Measurements from ENCODE around the gene PIK3R5.

PIK3R5 gene

DNA sequence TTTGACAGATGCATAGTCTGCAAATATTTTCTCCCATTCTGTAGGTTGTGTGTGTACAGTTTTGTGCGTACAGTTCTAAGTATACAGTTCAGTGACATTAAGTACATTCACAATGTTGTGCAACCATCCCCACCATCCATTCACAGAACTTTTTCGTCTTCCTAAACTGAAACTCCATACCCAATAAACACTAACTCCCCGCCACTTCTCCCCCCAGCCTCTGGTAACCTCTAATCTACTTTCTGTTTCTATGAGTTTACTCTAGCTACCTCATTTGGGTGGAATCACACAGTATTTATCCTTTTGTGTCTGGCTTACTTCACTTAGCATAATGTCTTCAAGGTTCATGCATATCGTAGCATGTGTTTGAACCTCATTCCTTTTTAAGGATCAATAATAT lies 14.3 kb downstream of the PIK3R5 start:
- DNase-seq (ENCODE audit: low read depth) = no peak

DNA sequence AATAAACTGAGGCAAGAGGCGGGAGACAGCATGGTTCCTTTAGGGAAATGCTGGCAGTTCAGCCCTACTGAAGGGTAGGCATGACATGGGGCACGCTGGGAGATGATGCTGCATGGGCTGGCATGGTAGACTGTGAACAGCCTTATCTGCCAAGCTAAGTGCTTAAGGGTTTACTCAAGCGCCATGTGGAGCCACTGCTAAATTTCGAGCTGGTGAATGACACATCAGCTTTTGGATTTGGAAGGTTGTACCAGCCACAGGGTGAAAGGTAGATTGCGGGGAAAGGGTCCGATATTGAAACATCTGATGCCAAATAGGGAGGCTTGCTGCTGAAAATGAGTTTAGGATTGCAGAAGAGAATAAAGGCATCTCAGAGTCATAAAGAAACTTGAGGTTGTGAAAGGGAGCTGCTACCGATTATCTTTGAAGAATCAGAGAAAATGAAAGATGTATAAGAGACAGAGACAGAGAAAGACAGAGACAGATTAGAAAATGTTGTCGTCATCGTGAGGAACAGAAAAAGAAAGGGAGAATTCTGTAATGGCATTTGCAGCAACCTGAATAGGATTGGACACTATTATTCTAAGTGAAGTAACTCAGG lies 16.3 kb downstream of the PIK3R5 start:
- no peak for DNase-seq (ENCODE audit: low read depth)

DNA sequence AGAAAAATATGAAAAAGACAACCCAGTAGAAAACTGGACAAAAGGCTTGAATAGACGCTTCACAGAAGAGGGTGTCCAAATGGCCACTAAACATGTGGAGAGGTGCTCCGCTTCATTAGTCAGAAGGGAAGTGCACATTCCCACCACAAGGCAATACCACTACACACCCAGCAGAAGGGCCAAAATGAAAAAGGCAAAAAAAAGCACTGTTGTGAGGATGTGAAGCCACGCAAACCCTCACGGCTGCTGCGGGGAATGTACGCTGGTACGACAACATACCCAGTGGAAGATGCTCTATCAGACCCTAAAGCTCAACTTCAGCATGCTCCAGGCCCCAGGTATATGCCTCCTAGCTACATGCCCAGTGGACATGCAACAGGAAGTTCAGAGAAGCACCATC lies 17.0 kb downstream of the PIK3R5 start:
- DNase-seq (ENCODE audit: low read depth) = no peak

DNA sequence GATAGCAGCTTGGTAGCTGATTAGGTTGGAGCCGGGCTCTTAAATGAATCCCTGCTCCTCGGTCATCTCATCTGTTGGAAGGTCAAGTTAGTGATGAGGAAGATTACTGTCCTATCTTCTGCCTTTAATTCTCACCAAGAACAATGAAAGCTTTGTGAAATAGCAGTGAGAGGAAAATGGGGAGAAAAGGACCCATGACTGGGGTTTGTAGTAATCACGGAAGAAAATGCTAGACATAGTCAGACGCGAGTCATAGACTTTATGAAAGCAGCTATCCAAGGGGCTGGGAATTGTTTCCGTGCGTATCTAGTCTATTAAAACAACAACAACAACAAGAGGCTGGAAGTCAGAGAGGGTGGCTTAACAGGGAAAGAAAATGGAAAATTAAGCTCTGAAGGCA lies 18.3 kb downstream of the PIK3R5 start:
- no peak for DNase-seq (ENCODE audit: low read depth)

DNA sequence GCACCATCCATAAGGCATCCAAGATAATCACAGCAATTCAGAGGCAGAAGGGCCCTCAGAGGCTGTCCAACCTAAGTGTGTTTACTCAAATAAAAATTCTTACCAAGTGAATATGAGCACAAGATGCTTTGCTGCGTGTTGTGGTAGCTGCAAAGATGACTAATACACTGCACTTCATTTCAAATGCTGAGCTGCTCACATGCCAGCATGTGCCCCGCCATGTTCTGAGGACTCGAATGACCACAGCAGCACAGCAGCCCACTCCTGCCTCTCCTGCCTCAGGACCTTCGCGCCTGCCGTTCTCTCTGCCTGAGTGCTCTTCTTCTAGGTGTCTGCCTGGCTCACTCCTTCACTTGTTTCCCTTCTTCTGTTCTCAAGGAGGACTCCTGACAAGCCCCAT lies 19.0 kb downstream of the PIK3R5 start:
- no peak for DNase-seq (ENCODE audit: low read depth)

DNA sequence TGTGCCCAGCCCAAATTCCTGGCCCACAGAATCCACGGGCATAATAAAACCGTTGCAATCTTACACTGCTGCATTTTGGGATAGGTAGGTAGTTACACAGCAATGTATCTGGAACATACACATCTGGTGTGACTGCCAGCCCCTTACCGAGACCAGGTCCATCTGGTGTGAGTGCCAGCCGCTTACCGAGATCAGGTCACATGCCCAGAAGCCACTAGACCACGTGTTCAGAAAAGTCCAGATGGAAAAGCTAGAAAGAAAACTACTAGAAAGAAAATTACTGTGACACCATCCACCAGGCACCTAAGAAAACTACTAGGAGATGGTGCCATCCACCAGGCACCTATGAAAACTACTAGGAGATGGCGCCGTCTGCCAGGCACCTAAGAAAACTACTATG lies 19.4 kb downstream of the PIK3R5 start:
- no peak for DNase-seq (ENCODE audit: low read depth)

DNA sequence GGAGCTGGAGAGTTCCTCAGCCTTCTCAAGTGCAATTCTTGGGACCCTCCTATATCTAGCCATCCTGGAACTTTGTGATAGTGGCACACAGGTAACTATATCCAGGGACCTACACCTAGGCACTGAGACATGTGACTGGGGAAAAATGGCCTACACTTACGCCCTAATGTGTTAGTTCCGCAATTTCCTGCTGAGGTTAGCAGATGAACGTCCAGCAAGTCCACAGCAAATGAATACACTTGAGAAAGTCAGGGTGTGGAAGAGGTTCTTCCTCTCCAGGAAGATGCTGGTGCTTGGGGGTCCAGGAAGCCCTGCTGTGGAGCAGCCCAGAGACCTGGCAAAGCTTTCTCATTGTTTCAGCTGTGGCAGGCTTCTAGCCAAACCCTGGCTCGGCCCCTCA lies 20.8 kb downstream of the PIK3R5 start:
- DNase-seq (ENCODE audit: low read depth) = no peak

DNA sequence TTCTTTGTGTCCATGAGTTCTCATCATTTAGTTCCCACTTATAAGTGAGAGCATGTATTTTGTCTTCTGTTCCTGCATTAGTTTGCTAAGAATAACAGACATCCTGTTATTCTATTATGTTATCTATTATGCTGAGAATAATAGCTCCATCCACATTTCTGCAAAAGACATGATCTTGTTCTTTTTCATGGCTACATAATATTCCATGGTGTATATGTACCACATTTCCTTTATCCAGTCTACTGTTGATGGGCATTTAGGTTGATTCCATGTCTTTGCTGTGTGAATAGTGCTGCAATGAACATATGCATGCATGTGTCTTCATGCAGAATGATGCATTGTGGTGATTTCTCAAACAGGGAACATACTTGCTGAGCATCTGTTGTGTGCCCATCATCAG lies 21.4 kb downstream of the PIK3R5 start:
- no peak for DNase-seq (ENCODE audit: low read depth)

DNA sequence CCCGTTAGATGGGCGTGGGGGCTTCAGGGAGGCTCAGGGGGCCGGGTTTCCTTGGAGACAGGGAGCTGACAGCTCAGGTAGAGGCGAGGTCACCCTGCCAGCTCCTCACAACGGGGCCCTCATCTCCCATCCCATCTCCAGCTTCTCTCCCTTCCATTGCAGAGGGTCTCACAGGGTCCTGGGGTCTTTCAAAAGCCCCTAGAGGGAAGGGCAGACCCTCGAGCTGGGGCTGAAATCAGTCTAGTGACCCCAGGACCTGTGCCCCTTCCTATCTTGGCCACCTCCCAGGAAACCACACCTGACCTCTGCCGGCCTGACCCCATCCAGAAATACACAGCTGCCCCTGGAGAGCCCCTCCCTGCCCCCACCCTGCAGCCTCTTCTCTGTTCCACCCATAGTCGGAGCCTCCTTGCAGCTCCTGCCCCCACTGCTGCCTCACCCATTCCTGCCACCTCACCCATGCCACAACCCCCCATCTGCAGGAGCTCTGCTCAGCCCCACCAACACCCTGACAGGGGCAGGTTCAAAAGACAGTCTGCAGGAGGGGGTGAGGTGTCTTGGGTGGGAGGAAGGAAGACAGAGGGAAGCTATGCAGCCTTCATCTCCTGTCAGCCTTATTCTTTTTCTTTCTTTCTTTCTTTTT lies 23.4 kb downstream of the PIK3R5 start:
- no peak for DNase-seq (ENCODE audit: low read depth)

DNA sequence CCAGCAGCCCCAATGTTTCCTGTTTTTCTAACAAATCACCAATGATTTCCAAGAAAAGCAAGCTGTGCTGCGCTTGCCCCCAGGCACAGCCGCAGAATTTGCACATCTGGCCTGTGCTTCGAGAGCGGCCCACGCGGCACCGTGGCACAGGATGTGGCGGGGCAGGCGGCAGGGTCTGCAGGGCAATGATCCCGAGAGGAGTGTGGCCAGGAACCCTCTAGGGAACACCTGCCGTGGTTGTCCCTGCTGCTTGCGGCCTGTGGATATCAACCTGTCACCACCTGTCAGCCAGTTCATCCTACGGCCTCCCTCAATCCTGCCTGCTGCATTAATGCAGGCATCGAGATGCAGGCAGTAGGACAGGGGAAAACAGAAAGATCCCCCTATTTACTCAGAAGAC lies 24.0 kb downstream of the PIK3R5 start:
- DNase-seq (ENCODE audit: low read depth) = peak; percentile 54

DNA sequence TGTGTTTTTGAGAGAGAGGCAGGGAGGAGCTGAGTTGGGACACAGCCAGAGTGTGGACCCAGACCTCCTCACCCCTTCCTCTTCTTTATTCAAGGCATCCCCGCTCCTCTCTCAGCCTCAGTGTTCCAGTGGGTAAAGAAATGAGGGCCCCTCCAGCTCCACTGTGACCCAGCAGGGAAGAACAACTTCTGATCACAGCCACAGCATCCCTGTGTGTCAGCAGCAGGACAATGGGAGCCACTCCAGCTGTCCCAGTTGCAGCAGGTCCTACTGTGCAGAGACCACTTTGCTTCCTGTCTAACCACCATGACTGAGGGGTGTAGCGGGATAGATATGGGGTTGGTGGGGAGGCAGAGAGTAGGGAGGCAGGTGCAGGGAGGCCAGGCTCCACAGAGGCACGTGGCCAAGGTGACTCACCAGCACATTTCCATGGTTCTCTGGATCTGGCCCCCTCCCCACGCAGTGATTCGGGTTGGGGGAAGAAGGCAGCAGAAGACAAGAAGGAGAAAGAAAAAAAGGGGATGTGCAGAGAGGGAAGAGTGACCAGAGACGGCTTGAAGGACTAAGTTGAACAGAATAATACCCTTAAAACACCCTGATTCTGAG lies 24.5 kb downstream of the PIK3R5 start:
- no peak for DNase-seq (ENCODE audit: low read depth)

DNA sequence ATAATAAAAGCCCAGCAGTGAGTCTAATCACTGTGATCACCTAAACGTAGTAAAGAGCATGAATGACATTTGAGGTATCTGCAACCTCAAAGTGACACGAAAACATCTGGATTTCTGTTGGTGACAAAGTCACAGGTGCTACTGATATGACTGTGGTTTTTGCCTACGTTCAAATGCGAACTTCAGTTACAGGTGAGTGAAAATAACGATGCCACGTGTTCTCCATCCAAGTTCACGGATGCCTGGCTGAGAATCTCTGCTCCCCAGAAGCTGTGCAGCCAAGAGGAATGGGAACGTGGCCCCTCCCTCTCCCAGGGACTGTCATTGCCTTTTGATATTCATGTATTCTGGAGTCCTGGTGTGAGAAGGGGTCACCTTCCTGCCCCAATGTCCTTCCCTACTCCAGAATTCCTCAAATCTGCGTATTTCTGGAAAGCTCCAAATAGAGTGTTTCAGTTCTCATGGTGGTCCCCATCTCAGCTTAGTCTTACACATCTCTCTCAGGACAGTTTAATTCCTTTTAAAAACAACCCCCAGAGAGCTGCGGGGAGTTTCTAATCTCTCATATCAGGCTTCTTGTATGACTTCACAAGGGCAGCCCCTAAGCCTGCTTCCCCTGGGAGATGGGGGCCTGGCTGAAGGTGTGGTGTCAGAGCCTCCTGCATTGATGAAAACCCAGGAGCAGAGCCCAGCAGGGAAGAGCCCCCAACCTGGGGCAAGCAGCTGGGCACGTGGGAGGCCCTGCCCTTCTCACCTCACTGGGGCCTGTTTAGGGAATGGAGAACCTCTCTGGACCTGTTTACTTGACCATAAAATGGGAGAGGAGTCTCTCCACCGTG lies 25.8 kb downstream of the PIK3R5 start:
- no peak for DNase-seq (ENCODE audit: low read depth)

DNA sequence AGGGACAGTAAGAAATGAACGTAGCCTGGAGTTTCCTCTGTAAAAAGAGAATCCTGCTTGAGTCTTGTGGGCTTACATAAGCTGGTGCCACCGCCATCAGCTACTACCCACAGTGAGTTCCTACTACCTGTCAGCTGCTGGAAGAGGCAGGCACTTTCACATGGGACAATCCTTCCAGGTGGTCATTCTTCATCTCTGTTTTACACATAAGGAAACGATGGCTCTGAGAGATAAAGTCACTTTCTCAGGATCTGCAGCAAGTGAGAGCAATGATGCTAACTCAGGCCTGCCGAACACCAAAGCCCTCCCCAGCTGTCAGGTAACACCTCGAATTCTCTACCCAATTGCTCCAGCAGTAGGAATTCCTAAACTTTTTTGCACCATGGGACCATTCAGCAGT lies 26.6 kb downstream of the PIK3R5 start:
- DNase-seq (ENCODE audit: low read depth) = no peak

DNA sequence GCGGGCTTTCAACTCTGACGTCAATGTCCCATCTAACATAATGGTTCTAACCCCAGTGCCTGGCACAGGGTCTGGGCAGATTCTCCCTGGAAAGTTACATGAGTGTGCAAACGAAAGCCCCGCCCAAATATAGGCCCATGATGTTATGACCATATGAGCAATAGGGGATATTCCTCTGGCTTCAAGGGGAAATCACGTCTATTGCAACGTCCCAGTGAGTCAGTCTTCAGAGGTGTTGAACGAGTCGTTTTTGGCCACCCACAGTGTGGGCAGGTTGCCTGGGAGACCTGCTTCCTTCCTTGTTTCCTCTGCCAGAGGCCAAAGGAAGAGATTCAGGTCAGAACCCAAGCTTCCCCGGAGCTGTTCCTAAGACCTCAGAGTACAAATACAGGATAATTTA lies 30.3 kb downstream of the PIK3R5 start:
- peak; percentile 62 for DNase-seq (ENCODE audit: low read depth)

DNA sequence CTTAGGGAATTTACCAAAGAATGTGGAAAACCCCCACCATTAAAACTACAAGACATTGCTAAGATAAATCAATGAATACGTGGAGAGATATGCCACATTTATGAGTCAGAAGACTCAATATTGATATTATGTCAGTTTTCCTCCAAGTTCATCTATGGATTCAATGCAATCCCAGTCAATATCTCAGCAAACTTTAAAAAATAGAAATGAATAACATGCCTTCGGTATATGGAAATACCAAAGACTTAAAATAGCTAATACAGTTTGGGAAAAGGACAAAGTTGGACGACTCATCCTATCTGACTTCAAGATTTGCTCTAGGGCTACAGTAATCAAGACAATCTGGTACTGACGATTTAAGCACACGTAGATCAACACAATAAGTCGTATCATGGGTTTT lies 31.2 kb downstream of the PIK3R5 start:
- DNase-seq (ENCODE audit: low read depth) = no peak

DNA sequence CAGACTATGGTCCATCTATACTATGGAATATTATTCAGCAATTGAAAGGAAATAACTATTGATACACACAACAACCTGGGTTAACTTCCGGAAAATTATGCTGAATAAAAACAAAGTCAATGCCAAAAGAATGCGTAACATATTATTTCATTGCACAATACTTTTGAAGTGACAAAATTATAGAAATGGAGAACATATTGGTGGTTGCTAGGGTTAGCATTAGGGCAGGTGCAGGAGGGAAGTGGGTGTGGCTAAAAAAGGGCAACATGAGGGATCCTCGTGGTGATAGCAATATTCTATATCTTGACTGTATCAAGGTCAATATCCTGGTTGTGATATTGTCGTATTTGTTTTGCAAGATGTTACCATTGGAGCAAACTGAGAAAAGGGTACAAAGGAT lies 34.9 kb downstream of the PIK3R5 start:
- no peak for DNase-seq (ENCODE audit: low read depth)

DNA sequence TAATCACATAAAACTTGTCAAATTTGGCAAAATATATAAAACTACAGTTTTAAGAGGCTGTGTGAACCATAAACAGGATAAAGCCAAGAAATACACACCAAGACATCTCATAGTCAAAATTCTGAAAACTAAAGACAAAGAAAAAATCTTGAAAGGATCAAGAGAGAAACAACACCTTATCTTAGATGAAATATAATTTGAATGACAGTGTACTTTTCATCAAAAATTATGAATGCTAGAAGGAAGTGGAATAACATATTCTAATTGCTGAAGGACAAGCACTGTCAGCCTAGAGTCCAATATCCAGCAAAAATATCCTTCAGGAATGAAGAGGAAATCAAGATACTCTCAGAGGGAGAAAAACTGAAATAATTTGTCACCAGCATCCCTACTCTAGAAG lies 37.2 kb downstream of the PIK3R5 start:
- DNase-seq (ENCODE audit: low read depth) = no peak

DNA sequence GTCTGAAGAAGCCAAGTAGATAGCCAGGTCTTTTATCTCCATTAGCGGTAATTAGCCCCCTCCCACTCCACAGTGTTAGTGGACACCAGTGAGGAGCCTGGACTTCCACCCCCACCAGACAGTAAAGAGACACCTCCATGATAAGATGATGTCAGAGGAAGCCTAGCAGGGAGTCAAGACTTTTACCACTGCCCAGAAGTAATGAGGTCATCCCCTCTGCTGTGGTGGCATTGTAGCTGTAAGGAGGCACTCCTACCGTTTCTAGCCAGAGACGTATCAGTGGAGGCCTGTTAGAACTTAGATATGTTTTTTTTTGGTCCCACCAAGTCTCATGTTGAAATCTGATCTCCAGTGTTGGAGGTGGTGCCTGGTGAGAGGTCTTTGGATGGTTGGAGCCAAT lies 38.1 kb downstream of the PIK3R5 start:
- no peak for DNase-seq (ENCODE audit: low read depth)

DNA sequence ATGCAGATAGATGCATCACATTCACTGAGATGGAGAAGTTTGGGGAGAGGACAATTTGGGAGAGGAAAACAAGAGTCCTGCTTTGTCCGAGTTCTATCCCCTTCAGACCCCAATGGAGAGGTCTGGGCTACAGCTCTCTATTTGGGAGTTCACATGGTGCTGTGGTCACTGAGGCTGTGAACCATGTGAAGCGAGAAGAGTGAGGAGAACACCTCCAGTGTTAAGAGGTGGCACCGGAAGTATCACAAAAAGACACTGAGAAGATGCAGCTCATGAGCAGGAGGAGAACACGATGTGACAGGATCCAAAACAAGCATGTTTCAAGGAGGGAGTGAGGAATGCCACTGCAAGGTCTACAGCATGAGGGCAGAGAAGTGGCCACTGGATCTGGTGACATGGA lies 39.7 kb downstream of the PIK3R5 start:
- no peak for DNase-seq (ENCODE audit: low read depth)

DNA sequence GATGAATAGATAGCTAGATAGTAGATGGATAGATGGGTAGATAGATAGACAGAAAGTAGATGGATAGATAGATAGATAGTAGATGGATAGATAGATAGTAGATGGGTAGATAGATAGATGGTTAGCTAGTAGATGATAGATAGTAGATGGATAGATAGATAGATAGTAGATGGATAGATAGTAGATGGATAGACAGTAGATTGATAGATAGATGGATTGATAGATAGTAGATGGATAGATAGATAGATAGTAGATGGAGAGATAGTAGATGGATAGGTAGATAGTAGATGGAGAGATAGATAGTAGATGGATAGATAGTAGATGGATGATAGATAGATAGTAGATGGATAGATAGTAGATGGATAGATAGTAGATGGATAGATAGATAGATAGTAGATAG lies 40.4 kb downstream of the PIK3R5 start:
- DNase-seq (ENCODE audit: low read depth) = no peak

DNA sequence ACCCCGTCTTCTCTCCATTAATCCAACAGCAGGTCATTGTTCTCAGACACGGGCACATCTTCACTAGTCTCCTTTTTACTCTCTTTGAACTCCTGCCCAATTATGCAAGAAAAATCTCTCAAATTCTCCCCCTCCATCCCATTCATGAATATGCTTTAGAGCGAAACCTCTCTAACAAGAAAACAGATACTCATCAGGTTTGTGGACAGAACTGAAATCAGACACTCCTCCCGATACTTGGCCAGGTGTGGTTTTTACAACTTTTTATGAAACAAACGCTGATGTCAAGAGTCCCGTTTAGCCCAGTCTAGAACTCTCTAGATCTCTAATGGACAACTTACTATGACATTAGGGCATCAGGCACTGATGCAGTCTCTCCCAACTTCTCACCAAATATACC lies 40.9 kb downstream of the PIK3R5 start:
- DNase-seq (ENCODE audit: low read depth) = no peak

DNA sequence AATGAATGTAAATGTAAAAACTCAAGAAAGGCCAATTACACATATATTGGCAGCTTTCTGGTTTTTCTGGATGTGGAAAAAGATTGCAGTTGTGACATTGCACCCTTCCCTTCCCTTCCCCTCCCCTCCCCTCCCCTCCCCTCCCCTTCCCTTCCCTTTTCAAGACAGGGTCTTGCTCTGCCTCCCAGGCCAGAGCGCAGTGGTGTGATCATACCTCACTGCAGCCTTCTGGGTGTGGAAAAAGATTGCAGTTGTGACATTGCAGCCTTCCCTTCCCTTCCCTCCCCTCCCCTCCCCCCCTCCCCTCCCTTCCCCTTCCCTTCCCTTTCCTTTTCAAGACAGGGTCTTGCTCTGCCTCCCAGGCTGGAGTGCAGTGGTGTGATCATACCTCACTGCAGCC lies 41.7 kb downstream of the PIK3R5 start:
- DNase-seq (ENCODE audit: low read depth) = no peak

DNA sequence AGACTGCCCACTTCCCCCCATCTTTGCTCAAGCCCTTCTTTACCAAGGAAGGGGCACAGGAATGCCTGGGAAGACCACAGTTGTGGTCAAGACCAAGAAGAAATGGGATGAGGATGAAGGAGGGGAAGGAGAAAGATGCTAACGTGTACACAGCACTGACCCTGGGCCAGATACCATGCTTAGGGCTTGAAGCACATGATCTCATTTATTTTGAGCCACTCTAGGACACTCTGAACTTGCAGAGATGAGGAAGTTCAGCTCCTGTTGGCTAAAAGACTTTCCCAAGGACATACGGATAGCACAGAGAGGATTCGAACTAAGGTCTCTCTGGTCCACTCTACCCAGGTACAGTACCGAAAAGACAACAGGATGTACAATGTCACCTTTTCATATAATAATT lies 42.6 kb downstream of the PIK3R5 start:
- DNase-seq (ENCODE audit: low read depth) = no peak

Data from stimulated activated CD4-positive, alpha-beta T cell treated with anti-CD3 and anti-CD28 coated beads, Interleukin-2, amount 100 ng/mL, for 4 hours (primary cell).